GM21381 (cell line): Measurements from ENCODE around the gene FNIP2.
"Not testable (repeated sequence)": the region's sequence is repeated elsewhere in the genome, so short reads cannot be mapped to it uniquely, and the experiment has no call there.

Experiments
- ATAC-seq: cut with Tn5 transposase; IDR thresholded peaks from one replicate; pipeline ENCODE4 v1.9.1; 2021; ENCODE audit warnings: mild to moderate bottlenecking, moderate library complexity; ENCODE audit not compliant: unreplicated experiment

The FNIP2 gene

GRCh38 chr4:158903079-158903456 is 134.2 kb downstream of the FNIP2 start:
- ATAC-seq, result no peak

- no peak for ATAC-seq
These were observed 134.7 kb downstream of the FNIP2 start for GRCh38 chr4:158903472-158904043.

- ATAC-seq, result no peak
These were observed 136.0 kb downstream of the FNIP2 start for GRCh38 chr4:158904815-158905214.

GRCh38 chr4:158906073-158906472 is 137.2 kb downstream of the FNIP2 start:
- ATAC-seq, result peak; percentile 82

- no peak for ATAC-seq
These were observed 143.6 kb downstream of the FNIP2 start for GRCh38 chr4:158912390-158912789.

GRCh38 chr4:158912806-158913205 is 144.0 kb downstream of the FNIP2 start:
- no peak for ATAC-seq

GRCh38 chr4:158913766-158914165 is 144.9 kb downstream of the FNIP2 start:
- no peak for ATAC-seq

GRCh38 chr4:158914218-158914617 is 145.4 kb downstream of the FNIP2 start:
- ATAC-seq, result no peak

- ATAC-seq, result no peak
These were observed 146.9 kb downstream of the FNIP2 start for GRCh38 chr4:158915683-158916241.

- ATAC-seq, result not testable (repeated sequence)
These were observed 151.7 kb downstream of the FNIP2 start for GRCh38 chr4:158920452-158920996.

- not testable (repeated sequence) for ATAC-seq
These were observed 158.9 kb downstream of the FNIP2 start for GRCh38 chr4:158927774-158928173.

- ATAC-seq, result no peak
These were observed 161.3 kb downstream of the FNIP2 start for GRCh38 chr4:158929939-158930638.

- no peak for ATAC-seq
These were observed 161.8 kb downstream of the FNIP2 start for GRCh38 chr4:158930639-158930972.

GRCh38 chr4:158933236-158933635 is 164.4 kb downstream of the FNIP2 start:
- no peak for ATAC-seq

- no peak for ATAC-seq
These were observed 166.3 kb downstream of the FNIP2 start for GRCh38 chr4:158934996-158935669.

- ATAC-seq, result no peak
These were observed 167.4 kb downstream of the FNIP2 start for GRCh38 chr4:158936238-158936637.

GRCh38 chr4:158938220-158939044 is 169.6 kb downstream of the FNIP2 start:
- ATAC-seq, result no peak

GRCh38 chr4:158940271-158940670 is 171.4 kb downstream of the FNIP2 start:
- ATAC-seq, result no peak

- no peak for ATAC-seq
These were observed 172.5 kb downstream of the FNIP2 start for GRCh38 chr4:158941321-158941720.

GRCh38 chr4:158941895-158942294 is 173.1 kb downstream of the FNIP2 start:
- ATAC-seq, result no peak
